Measurements from ENCODE around the gene CDH23.

CDH23 gene

DNA sequence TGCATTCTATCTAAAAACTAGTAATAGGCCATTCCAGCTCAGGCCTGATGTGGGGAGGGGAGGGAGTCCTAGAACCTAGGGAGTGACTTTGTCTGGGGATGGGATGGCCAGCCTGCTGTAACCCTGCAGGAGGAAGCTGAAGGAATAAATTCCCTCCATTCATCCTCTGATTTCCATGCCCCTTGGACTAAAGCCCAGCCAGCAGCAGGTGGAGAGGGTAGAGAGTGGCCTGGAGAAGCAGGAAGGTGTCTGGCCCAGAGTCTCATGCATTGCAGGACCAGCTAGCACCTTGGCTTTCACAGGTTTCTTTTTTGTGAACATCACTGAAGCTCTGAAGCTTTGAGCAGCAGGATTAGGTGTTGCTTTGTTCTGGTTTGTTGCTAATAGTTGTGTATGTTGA, 32.8 kb upstream of the CDH23 start:
- H3K9me3 ChIP-seq: no peaks in the 10 kb centered on the region
- no peak overlapping the region for H3K4me3 ChIP-seq (ENCODE audit: low read depth in 1 of 2, low read length in 1 of 2)
- H3K36me3 ChIP-seq: no peaks in the 10 kb centered on the region
- H3K27ac ChIP-seq: no peak overlapping the region
- TF ChIP-seq CTCF (IDR thresholded peaks at IDR 0.05): no peak
- no peaks in the 10 kb centered on the region for H3K27me3 ChIP-seq
- peaks cover 15 to 25% of the 10 kb centered on the region in 2 experiments for H3K4me1 ChIP-seq (ENCODE audit: control insufficient read depth in 1 of 2, insufficient read depth in 1 of 2, low read depth in 1 of 2, low read length in 1 of 2)

- Histone ChIP-seq H3K9me3 (no peaks in the 10 kb centered on the region), H3K4me1 (ENCODE audit: control insufficient read depth in 1 of 2, insufficient read depth in 1 of 2, low read depth in 1 of 2, low read length in 1 of 2) (peaks cover 7 to 16% of the 10 kb centered on the region in 2 experiments), H3K27ac (no peak overlapping the region), H3K4me3 (ENCODE audit: low read depth in 1 of 2, low read length in 1 of 2) (no peak overlapping the region), H3K27me3 (no peaks in the 10 kb centered on the region), H3K36me3 (no peaks in the 10 kb centered on the region)
- no peak for TF ChIP-seq CTCF (IDR thresholded peaks at IDR 0.05)
These were observed 31.4 kb upstream of the CDH23 start for GRCh38 chr10:71365366-71365765.

GRCh38 chr10:71366690-71367089, 30.0 kb upstream of the CDH23 start:
- Histone ChIP-seq H3K27me3 (no peaks in the 10 kb centered on the region), H3K27ac (no peak overlapping the region), H3K4me1 (ENCODE audit: control insufficient read depth in 1 of 2, insufficient read depth in 1 of 2, low read depth in 1 of 2, low read length in 1 of 2) (peaks cover 10 to 16% of the 10 kb centered on the region in 2 experiments), H3K9me3 (no peaks in the 10 kb centered on the region), H3K36me3 (no peaks in the 10 kb centered on the region), H3K4me3 (ENCODE audit: low read depth in 1 of 2, low read length in 1 of 2) (no peak overlapping the region)
- TF ChIP-seq CTCF (IDR thresholded peaks at IDR 0.05): no peak

- no peak for TF ChIP-seq CTCF (IDR thresholded peaks at IDR 0.05)
- H3K27ac ChIP-seq: no peak overlapping the region
- H3K9me3 ChIP-seq: no peaks in the 10 kb centered on the region
- no peaks in the 10 kb centered on the region for H3K36me3 ChIP-seq
- H3K4me1 ChIP-seq (ENCODE audit: control insufficient read depth in 1 of 2, insufficient read depth in 1 of 2, low read depth in 1 of 2, low read length in 1 of 2): peaks cover 16 to 22% of the 10 kb centered on the region in 2 experiments
- no peak overlapping the region for H3K4me3 ChIP-seq (ENCODE audit: low read depth in 1 of 2, low read length in 1 of 2)
- H3K27me3 ChIP-seq: no peaks in the 10 kb centered on the region
These were observed 29.4 kb upstream of the CDH23 start for GRCh38 chr10:71367271-71367670.

- peaks cover 18 to 25% of the 10 kb centered on the region in 2 experiments for H3K4me1 ChIP-seq (ENCODE audit: control insufficient read depth in 1 of 2, insufficient read depth in 1 of 2, low read depth in 1 of 2, low read length in 1 of 2)
- no peaks in the 10 kb centered on the region for H3K36me3 ChIP-seq
- H3K9me3 ChIP-seq: no peaks in the 10 kb centered on the region
- H3K27ac ChIP-seq: no peak overlapping the region
- no peak overlapping the region for H3K4me3 ChIP-seq (ENCODE audit: low read depth in 1 of 2, low read length in 1 of 2)
- no peak for TF ChIP-seq CTCF (IDR thresholded peaks at IDR 0.05)
- H3K27me3 ChIP-seq: no peaks in the 10 kb centered on the region
These were observed 28.5 kb upstream of the CDH23 start for GRCh38 chr10:71368176-71368575.

DNA sequence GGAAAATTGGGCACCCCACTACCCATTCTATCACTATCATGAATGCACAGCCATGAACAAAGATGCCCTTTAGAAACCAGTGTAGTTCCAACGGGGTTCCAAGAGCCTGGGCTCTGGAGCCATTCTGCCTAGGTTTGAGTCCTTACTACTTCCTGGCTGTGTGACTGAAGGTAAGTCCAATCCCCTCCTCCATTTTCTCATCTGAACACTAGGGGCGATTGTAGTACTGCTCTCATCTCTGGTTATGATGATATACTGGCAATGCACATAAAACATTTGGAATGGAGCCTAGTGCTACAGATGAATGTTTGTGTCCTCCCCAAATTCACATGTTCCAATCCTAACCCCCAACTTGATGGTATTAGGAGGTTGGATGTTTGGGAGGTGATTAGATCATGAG, 28.1 kb upstream of the CDH23 start:
- no peaks in the 10 kb centered on the region for H3K9me3 ChIP-seq
- H3K4me1 ChIP-seq (ENCODE audit: control insufficient read depth in 1 of 2, insufficient read depth in 1 of 2, low read depth in 1 of 2, low read length in 1 of 2): peaks cover 18 to 25% of the 10 kb centered on the region in 2 experiments
- H3K27ac ChIP-seq: no peak overlapping the region
- H3K4me3 ChIP-seq (ENCODE audit: low read depth in 1 of 2, low read length in 1 of 2): no peak overlapping the region
- H3K27me3 ChIP-seq: no peaks in the 10 kb centered on the region
- H3K36me3 ChIP-seq: no peaks in the 10 kb centered on the region
- no peak for TF ChIP-seq CTCF (IDR thresholded peaks at IDR 0.05)

Measured in neutrophil (primary cell).